ENCODE data around the gene WDR20. TPM values are rescaled to one million over a fixed set of nuclear protein-coding genes. Genes with fewer than 3 reads are reported as not detected.
"Not testable (repeated sequence)": the region's sequence is repeated elsewhere in the genome, so short reads cannot be mapped to it uniquely, and the experiment has no call there.

WDR20 gene
- total and polyA plus RNA-seq, 2 of the 8 experiments (the other 6 are each of a cell fraction or from before 2014, with no cell fraction given) = 11.2 to 26.7 TPM

DNA sequence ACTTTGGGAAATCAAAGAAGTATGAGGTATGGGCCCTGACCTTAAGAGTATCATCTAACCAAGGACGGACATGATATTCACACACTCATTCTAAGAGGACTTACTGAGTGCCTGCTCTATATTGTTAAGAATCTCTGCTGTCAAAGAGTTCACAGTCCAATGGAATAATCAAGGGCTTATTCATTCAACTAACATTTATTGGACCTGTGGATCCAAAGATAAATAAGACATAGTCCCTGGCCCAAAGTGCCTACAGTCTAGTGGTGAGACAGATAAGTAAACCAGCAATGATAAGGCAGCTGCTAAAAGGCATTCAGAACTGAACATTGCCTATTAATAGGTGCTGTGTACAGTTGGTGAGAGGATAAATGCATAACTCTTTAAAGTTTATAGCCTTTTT, 11.0 kb downstream of the WDR20 start (continued):
- TF ChIP-seq BCL11A (IDR thresholded peaks at IDR 0.05; ENCODE audit: low read depth in 2 of 2, low read length in 2 of 2) (no peak), CBX8 (IDR thresholded peaks at IDR 0.05; ENCODE audit: borderline replicate concordance, low read depth, low read length) (no peak)

DNA sequence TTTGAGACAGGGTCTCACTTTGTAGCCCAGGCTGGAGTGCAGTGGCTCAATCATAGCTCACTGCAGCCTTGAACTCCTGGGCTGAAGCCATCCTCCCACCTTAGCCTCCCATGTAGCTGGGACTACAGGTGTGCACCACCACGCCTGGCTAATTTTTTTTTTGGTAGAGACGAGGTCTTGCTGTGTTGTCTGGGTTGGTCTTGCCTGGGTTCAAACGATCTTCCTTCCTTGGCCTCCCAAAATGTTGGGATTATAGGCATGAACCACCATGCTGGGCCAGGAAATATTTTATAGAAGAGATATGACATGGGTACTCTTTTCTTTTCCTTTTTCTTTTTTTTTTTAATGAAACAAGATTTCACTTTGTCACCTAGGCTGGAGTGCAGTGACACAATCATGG, 11.7 kb downstream of the WDR20 start:
- DNase-seq (ENCODE audit: low read depth in 1 of 2, low spot score in 2 of 2); H3K18ac ChIP-seq (ENCODE audit: extremely low read depth, low read length); H2BK5ac ChIP-seq (ENCODE audit: low read depth, low read length); H2BK15ac ChIP-seq (ENCODE audit: low read length); H4K91ac ChIP-seq (replicated peaks; ENCODE audit: insufficient read length, low read length); H3K4me3 ChIP-seq (ENCODE audit: extremely low read depth in 1 of 4, insufficient read depth in 2 of 4, low read depth in 3 of 4, low read length in 4 of 4); H2AK5ac ChIP-seq (ENCODE audit: low read depth, low read length); H3K4ac ChIP-seq (replicated peaks; ENCODE audit: insufficient read length, low read depth, low read length); H2BK12ac ChIP-seq (ENCODE audit: low read depth, low read length); H3K23ac ChIP-seq (ENCODE audit: insufficient read length); H3K9me3 ChIP-seq (ENCODE audit: insufficient read depth in 2 of 2, low read depth in 1 of 2, low read length in 1 of 2); H3K79me1 ChIP-seq (ENCODE audit: low read depth, low read length); H3K36me3 ChIP-seq (ENCODE audit: control insufficient read depth in 2 of 4, insufficient read depth in 4 of 4, low read length in 3 of 4); FAIRE-seq; H3K27ac ChIP-seq (ENCODE audit: low read depth, low read length); POLR2A ChIA-PET (ENCODE audit: partially characterized antibody); H4K5ac ChIP-seq (ENCODE audit: insufficient read length, low read depth, low read length); H3K9ac ChIP-seq (replicated peaks in 1 of 4; ENCODE audit: extremely low read depth in 1 of 4, low read depth in 3 of 4, low read length in 3 of 4); H3K23me2 ChIP-seq (ENCODE audit: low read depth, low read length); H2BK120ac ChIP-seq (replicated peaks; ENCODE audit: low read depth, low read length); H3K14ac ChIP-seq (ENCODE audit: insufficient read length); H3K4me2 ChIP-seq (ENCODE audit: insufficient read depth in 1 of 2, low read depth in 2 of 2, low read length in 2 of 2); H3K4me1 ChIP-seq (replicated peaks in 1 of 4; ENCODE audit: control insufficient read depth in 3 of 4, insufficient read depth in 4 of 4, low read length in 3 of 4); H2BK20ac ChIP-seq (ENCODE audit: low read length); H4K8ac ChIP-seq (ENCODE audit: extremely low read depth, insufficient read depth, low read length); H3K56ac ChIP-seq (replicated peaks; ENCODE audit: insufficient read length, low read depth, low read length); H2AFZ ChIP-seq (ENCODE audit: low read length); H3K27me3 ChIP-seq (replicated peaks in 1 of 4; ENCODE audit: control insufficient read depth in 3 of 4, extremely low read depth in 1 of 4, insufficient read depth in 3 of 4, low read length in 3 of 4): not testable (repeated sequence)
- WGBS, 2 experiments (ENCODE audit: extremely low coverage in 1 of 2, insufficient coverage in 1 of 2, insufficient read length in 1 of 2, insufficient replicate concordance in 2 of 2, low coverage in 1 of 2, low lambda C conversion rate in 2 of 2, missing lambda C conversion rate in 1 of 2) = 77% methylated on average over 3 of the region's 3 CpGs; no CpG with 5 or more reads in 1 of the 2 experiments
- peaks cover 3 to 11% of the 10 kb centered on the region in 2 experiments for H4K20me1 ChIP-seq (replicated peaks in 1 of 2; ENCODE audit: control insufficient read depth in 1 of 2, insufficient read depth in 2 of 2, low read length in 2 of 2)
- H3K79me2 ChIP-seq (ENCODE audit: control insufficient read depth in 1 of 2, insufficient read depth in 2 of 2, low read length in 2 of 2) = peaks cover 8 to 85% of the 10 kb centered on the region in 2 experiments
- CTCF ChIA-PET (ENCODE audit: partially characterized antibody) = interaction anchor here (0.7 to 1.0 kb wide), 2 partner anchors 46 to 162 kb away, joined by 3 read pairs; no protein-coding TSS in a partner anchor
